CD14-positive monocyte (primary cell): ENCODE measurements around the gene STIM1. TPM values are rescaled to one million over a fixed set of nuclear protein-coding genes. Genes with fewer than 3 reads are reported as not detected.

Experiments
- DNase-seq, 3 donors: peaks; one replicate each; pipeline ENCODE4 v3.0.0-alpha.2; 2011 to 2022
- H2AFZ ChIP-seq: 2 replicates; pipeline ENCODE4 v1.6.0; 2012; ENCODE audit warnings: mild to moderate bottlenecking, low read depth, low read length, inconsistent platforms; ENCODE audit not compliant: insufficient read depth, poor library complexity, severe bottlenecking
- H3K27ac ChIP-seq, 2 donors: 1 replicate in 1 of 2; 2 replicates in 1 of 2; pipeline ENCODE4 v1.5.1; 2012 to 2013; ENCODE audit warnings: low read length in 2 of 2, control low read depth in 1 of 2, inconsistent platforms in 1 of 2, low read depth in 1 of 2, mild to moderate bottlenecking in 1 of 2
- H3K27me3 ChIP-seq, 2 donors: one replicate each; pipeline versions ENCODE4 v1.6.0 to v1.6.1; 2011 to 2013; ENCODE audit warnings: low read length in 2 of 2; ENCODE audit not compliant: control insufficient read depth in 2 of 2, insufficient read depth in 2 of 2
- H3K36me3 ChIP-seq, 2 donors: replicated peaks in 1 of 2; 1 replicate in 1 of 2; 2 replicates in 1 of 2; pipeline versions ENCODE4 v1.5.1 to v1.6.1; 2012 to 2013; ENCODE audit warnings: low read length in 2 of 2, control low read depth in 1 of 2, inconsistent platforms in 1 of 2, mild to moderate bottlenecking in 1 of 2; ENCODE audit not compliant: insufficient read depth in 2 of 2, control insufficient read depth in 1 of 2
- H3K4me1 ChIP-seq, 2 donors: 1 replicate in 1 of 2; 2 replicates in 1 of 2; pipeline versions ENCODE4 v1.5.1 to v1.6.1; 2012 to 2013; ENCODE audit warnings: low read length in 2 of 2, control low read depth in 1 of 2, inconsistent platforms in 1 of 2, mild to moderate bottlenecking in 1 of 2, moderate library complexity in 1 of 2; ENCODE audit not compliant: insufficient read depth in 2 of 2, control insufficient read depth in 1 of 2
- H3K4me2 ChIP-seq: replicated peaks from 2 replicates; pipeline ENCODE3; 2012; ENCODE audit warnings: low read length, moderate library complexity, mild to moderate bottlenecking; ENCODE audit not compliant: poor library complexity, severe bottlenecking; ENCODE audit errors: extremely low read depth
- H3K4me3 ChIP-seq, 3 experiments: fragments of 200-600 bp in 1 of 3; sonication (generic) in 1 of 3; replicated peaks in 1 of 3; 1 replicate in 2 of 3; 2 replicates in 1 of 3; pipeline ENCODE4 v1.5.1; 2011 to 2013; ENCODE audit warnings: low read length in 3 of 3, mild to moderate bottlenecking in 3 of 3, control low read depth in 2 of 3, low read depth in 2 of 3, inconsistent platforms in 1 of 3, moderate library complexity in 1 of 3
- H3K79me2 ChIP-seq: 2 replicates; pipeline ENCODE4 v1.6.0; 2012; ENCODE audit warnings: mild to moderate bottlenecking, control low read depth, inconsistent platforms, low read length, moderate library complexity; ENCODE audit not compliant: insufficient read depth
- H3K9ac ChIP-seq: 2 replicates; pipeline ENCODE4 v1.6.0; 2017; ENCODE audit warnings: low read length, mild to moderate bottlenecking; ENCODE audit not compliant: insufficient read depth, poor library complexity, severe bottlenecking
- H3K9me3 ChIP-seq, 2 donors: replicated peaks in 1 of 2; 1 replicate in 1 of 2; 2 replicates in 1 of 2; pipeline versions ENCODE4 v1.5.1 to v1.6.1; 2012 to 2013; ENCODE audit warnings: low read length in 2 of 2, control low read depth in 1 of 2; ENCODE audit not compliant: control insufficient read depth in 1 of 2, insufficient read depth in 1 of 2
- H4K20me1 ChIP-seq: 2 replicates; pipeline ENCODE4 v1.6.0; 2012; ENCODE audit warnings: mild to moderate bottlenecking, low read length, control low read depth, moderate library complexity; ENCODE audit not compliant: insufficient read depth
- H3K27ac Mint-ChIP-seq, 7 donors: one replicate each; pipeline ENCODE4 v1.8.0; 2020; ENCODE audit warnings: mild to moderate bottlenecking in 7 of 7, mixed read lengths in 7 of 7, moderate library complexity in 6 of 7, inconsistent platforms in 2 of 7
- H3K27me3 Mint-ChIP-seq, 3 donors: one replicate each; pipeline ENCODE4 v1.8.0; 2021 to 2022; ENCODE audit warnings: low read depth in 3 of 3, mild to moderate bottlenecking in 3 of 3, mixed read lengths in 3 of 3, moderate library complexity in 3 of 3, inconsistent platforms in 1 of 3
- H3K36me3 Mint-ChIP-seq, 2 donors: one replicate each; pipeline ENCODE4 v1.8.0; 2020; ENCODE audit warnings: mixed read lengths in 2 of 2, inconsistent platforms in 1 of 2, mild to moderate bottlenecking in 1 of 2
- H3K4me1 Mint-ChIP-seq: one replicate; pipeline ENCODE4 v1.8.0; 2020; ENCODE audit warnings: mild to moderate bottlenecking, mixed read lengths
- H3K4me3 Mint-ChIP-seq, 2 donors: one replicate each; pipeline ENCODE4 v1.8.0; 2020; ENCODE audit warnings: mild to moderate bottlenecking in 2 of 2, mixed read lengths in 2 of 2, moderate library complexity in 1 of 2
- H3K9me3 Mint-ChIP-seq, 7 donors: one replicate each; pipeline ENCODE4 v1.8.0; 2020 to 2022; ENCODE audit warnings: mixed read lengths in 7 of 7, mild to moderate bottlenecking in 6 of 7, moderate library complexity in 6 of 7, inconsistent platforms in 2 of 7
- WGBS: methylation state at CpG from one replicate; pipeline ENCODE4 v1.1.5; 2013; ENCODE audit warnings: missing lambda C conversion rate; ENCODE audit not compliant: insufficient coverage; 5-methylcytosine and 5-hydroxymethylcytosine counted together
- intact Hi-C, 2 donors: fragments of 100-400 bp; cut with micrococcal nuclease; formaldehyde crosslinking; loops; one replicate each; pipeline versions ENCODE4 v1.15.0 to v1.15.1; 2023
- polyA plus RNA-seq, 3 donors: library from polyadenylated mRNA; depleted of rRNA in 1 of 3; unstranded in 2 of 3; stranded (reverse) in 1 of 3; fragments of 300-500 nt in 2 of 3; fragments of >200 nt in 1 of 3; fragmentation: Illumina TruSeq in 2 of 3; gene quantifications; 1 replicate in 2 of 3; 2 replicates in 1 of 3; pipeline ENCODE4 v1.2.3, GENCODE V29; 2012 to 2021
- TF ChIP-seq, protein P1 (sequence below): fragments of 200-600 bp; IDR thresholded peaks from one replicate; pipeline ENCODE4 v1.8.0; 2022; ENCODE audit warnings: antibody characterized with exemption, mild to moderate bottlenecking

The STIM1 gene
- polyA plus RNA-seq, 3 donors = 14.0 to 68.6 (median 21.0) TPM

- Histone ChIP-seq H3K27ac (peak overlapping the region; percentile 93 to 98), H3K9ac (peak overlapping the region; percentile 70), H3K36me3 (no peaks in the 10 kb centered on the region), H3K27me3 (no peaks in the 10 kb centered on the region), H4K20me1 (peaks cover 9% of the 10 kb centered on the region), H2AFZ (no peak overlapping the region), H3K9me3 (no peaks in the 10 kb centered on the region), H3K4me3 (peak overlapping the region in 1 of 3 experiments; percentile 59), H3K79me2 (peaks cover 78% of the 10 kb centered on the region), H3K4me1 (peaks cover 48 to 53% of the 10 kb centered on the region in 2 donors), H3K4me2 (peak overlapping the region; percentile 70)
- Mint-ChIP-seq H3K9me3 (peaks cover 0 to 2% (median 0%) of the 10 kb centered on the region in 7 donors), H3K4me3 (peak overlapping the region in 1 of 2 donors; percentile 82), H3K4me1 (peaks cover 63% of the 10 kb centered on the region), H3K36me3 (peaks cover 5 to 6% of the 10 kb centered on the region in 2 donors), H3K27me3 (peaks cover 0 to 1% (median 0%) of the 10 kb centered on the region in 3 donors), H3K27ac (peak overlapping the region; percentile 95 to 99 (median 99))
- TF ChIP-seq, protein P1, sequence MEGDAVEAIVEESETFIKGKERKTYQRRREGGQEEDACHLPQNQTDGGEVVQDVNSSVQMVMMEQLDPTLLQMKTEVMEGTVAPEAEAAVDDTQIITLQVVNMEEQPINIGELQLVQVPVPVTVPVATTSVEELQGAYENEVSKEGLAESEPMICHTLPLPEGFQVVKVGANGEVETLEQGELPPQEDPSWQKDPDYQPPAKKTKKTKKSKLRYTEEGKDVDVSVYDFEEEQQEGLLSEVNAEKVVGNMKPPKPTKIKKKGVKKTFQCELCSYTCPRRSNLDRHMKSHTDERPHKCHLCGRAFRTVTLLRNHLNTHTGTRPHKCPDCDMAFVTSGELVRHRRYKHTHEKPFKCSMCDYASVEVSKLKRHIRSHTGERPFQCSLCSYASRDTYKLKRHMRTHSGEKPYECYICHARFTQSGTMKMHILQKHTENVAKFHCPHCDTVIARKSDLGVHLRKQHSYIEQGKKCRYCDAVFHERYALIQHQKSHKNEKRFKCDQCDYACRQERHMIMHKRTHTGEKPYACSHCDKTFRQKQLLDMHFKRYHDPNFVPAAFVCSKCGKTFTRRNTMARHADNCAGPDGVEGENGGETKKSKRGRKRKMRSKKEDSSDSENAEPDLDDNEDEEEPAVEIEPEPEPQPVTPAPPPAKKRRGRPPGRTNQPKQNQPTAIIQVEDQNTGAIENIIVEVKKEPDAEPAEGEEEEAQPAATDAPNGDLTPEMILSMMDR = no peak
- 100% methylated on average over 1 of the region's 2 CpGs for WGBS
- intact Hi-C loops = loop anchor here in 1 of 2 donors (5.0 kb wide), 1 partner anchor 36 kb away; the partner anchor contains the start of gene STIM1
- DNase-seq = peak in 1 of 3 donors; percentile 31
Observed at GRCh38 chr11:3893311-3893710, 37.8 kb downstream of the STIM1 start.

DNA sequence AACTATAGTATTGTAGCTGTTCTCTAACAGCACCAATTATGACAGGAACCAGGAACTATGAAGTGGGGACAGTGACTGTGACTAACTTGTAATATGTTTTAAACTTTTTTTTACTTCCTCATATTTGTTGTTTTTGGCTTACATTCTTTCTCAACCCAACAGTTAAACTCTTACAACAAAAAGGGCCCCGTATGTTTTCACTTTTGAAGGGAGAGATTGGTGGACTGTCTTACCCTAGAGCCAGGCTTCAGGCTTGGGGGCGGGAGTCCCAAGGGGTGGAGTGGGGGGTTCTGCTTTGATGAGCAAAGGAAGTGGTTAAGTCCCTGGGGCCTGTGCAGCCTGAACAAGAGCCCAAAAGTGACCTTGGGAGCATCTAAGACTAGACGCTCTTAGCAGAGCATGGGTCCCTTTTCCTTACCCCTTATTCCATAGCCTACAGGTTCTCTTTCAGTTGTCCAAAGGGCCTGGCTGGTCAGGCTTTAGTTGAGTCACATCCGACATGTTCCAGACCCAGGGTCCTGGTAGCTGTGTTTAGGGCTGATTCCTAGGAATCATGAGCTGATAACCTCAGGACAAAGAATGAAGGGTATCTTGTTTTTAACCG lies 38.8 kb downstream of the STIM1 start:
- Histone ChIP-seq H4K20me1 (peaks cover under 1% of the 10 kb centered on the region), H3K4me3 (peak overlapping the region in 1 of 3 experiments; percentile 59), H2AFZ (peak overlapping the region; percentile 64), H3K4me1 (peaks cover 45 to 49% of the 10 kb centered on the region in 2 donors), H3K4me2 (peak overlapping the region; percentile 70), H3K36me3 (no peaks in the 10 kb centered on the region), H3K79me2 (peaks cover 69% of the 10 kb centered on the region), H3K27me3 (no peaks in the 10 kb centered on the region), H3K9me3 (no peaks in the 10 kb centered on the region), H3K27ac (peak overlapping the region; percentile 93 to 98), H3K9ac (peak overlapping the region; percentile 70)
- intact Hi-C loops = loop anchor here in 1 of 2 donors (5.0 kb wide), 1 partner anchor 37 kb away; the partner anchor contains the start of gene STIM1
- DNase-seq = peak; percentile 67 to 87 (median 74)
- Mint-ChIP-seq H3K4me3 (peak overlapping the region; percentile 66 to 82), H3K9me3 (peaks cover 0 to 2% (median 0%) of the 10 kb centered on the region in 7 donors), H3K27ac (peak overlapping the region; percentile 95 to 99 (median 99)), H3K27me3 (no peaks in the 10 kb centered on the region), H3K4me1 (peaks cover 57% of the 10 kb centered on the region), H3K36me3 (peaks cover 5 to 6% of the 10 kb centered on the region in 2 donors)
- TF ChIP-seq, protein P1 = no peak
- WGBS = 50% methylated on average over 2 of the region's 5 CpGs
